AG10803 (cell line): ENCODE measurements around the gene ZFP64.

Source experiments
- DNase-seq: peaks from one replicate; pipeline ENCODE4 v3.0.0; 2010; ENCODE audit warnings: low read depth
- H3K4me3 ChIP-seq: 2 replicates; pipeline ENCODE4 v1.5.1; 2011; ENCODE audit warnings: mild to moderate bottlenecking, low read length, control low read depth
- TF ChIP-seq, protein P1 (sequence below): conservative IDR thresholded peaks from 2 replicates; pipeline ENCODE4 v1.5.1; 2011; ENCODE audit warnings: mild to moderate bottlenecking, low read length, control low read depth, inconsistent platforms

ZFP64 gene

DNA sequence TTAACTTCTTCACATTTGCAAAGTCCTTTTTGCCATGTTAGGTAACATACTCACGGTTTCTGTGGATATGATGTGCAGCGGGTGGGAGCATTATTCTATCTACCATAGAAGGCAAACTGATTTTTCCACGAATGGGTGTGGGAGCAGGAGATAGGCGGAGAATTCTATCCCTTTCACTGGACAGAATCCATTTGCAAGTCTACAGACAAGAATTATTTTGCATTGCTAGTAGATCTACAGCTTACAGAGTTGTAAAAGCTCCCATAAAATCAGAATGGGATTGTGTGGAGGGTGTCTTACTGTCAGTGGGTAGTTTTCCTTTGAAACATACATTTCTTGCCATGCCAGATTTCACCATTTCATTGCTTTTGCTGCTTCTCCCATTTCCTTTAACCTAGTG is 22.4 kb upstream of the ZFP64 start:
- DNase-seq = no peak

DNA sequence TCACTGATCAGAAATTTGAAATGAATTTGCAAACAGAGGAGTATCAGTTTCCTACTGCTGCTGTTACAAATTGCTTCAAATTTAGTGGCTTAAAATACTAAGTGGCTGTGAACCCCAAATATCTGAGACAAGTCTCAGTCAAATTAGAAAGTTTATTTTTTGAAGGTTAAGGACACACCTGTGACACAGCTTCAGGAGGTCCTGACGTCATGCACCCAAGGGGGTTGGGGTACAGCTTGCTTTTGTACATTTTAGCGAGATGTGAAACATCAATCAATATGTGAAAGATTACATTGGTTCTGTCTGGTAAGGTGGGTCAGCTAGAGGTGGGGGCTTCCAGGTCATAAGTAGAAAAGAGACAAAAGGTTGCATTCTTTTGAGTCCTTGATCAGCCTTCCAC is 21.4 kb upstream of the ZFP64 start:
- no peak overlapping the region for H3K4me3 ChIP-seq
- TF ChIP-seq, protein P1, sequence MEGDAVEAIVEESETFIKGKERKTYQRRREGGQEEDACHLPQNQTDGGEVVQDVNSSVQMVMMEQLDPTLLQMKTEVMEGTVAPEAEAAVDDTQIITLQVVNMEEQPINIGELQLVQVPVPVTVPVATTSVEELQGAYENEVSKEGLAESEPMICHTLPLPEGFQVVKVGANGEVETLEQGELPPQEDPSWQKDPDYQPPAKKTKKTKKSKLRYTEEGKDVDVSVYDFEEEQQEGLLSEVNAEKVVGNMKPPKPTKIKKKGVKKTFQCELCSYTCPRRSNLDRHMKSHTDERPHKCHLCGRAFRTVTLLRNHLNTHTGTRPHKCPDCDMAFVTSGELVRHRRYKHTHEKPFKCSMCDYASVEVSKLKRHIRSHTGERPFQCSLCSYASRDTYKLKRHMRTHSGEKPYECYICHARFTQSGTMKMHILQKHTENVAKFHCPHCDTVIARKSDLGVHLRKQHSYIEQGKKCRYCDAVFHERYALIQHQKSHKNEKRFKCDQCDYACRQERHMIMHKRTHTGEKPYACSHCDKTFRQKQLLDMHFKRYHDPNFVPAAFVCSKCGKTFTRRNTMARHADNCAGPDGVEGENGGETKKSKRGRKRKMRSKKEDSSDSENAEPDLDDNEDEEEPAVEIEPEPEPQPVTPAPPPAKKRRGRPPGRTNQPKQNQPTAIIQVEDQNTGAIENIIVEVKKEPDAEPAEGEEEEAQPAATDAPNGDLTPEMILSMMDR = no peak
- DNase-seq = no peak

More for the DNA sequence above, 22.4 kb upstream of the ZFP64 start:
- TF ChIP-seq, protein P1 = no peak
- no peak overlapping the region for H3K4me3 ChIP-seq

DNA sequence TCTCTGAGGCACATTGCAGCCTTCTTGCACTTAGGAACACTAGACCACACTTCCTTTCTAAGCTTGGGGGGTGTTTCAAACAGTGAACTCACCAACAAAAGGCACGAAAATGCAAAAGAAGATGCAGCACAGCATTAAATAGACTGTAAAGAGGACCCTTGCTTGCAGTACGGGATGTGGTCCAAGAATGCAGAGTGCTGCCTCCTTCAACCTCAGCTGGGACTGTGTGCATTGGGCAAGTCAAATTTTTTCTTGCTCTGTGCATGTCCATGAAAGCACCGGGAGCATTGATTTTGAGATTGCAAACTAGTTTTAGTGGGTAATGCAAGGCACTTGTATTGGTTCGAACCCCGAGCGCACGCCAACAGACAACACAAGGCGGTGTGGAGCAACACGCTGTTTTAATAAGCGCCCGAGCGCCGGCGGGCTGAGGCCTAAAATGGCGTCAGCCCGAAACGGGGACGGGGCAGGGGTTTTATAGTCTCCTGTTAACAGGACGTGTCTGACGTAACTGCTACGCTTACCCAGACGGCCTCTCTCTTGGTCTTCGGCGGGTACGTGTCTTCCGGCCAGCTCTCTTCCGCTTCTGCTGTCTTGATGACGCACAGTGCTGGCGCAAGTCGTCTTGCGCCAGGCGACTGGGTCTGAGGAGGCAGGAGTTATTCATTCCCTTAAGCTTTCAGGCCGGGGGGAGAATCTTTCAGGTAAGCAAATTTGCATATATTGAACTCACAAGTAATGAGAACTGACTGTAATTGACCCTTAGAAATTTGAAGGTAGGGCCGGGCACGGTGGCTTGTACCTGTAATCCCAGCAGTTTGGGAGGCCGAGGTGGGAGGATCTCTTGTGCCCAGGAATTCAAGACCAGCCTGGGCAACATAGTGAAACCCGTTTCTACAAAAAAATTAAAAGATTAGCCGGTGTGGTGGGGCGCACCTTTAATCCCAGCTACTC is 18.7 kb upstream of the ZFP64 start:
- TF ChIP-seq, protein P1 = no peak
- H3K4me3 ChIP-seq = no peak overlapping the region
- DNase-seq = no peak

DNA sequence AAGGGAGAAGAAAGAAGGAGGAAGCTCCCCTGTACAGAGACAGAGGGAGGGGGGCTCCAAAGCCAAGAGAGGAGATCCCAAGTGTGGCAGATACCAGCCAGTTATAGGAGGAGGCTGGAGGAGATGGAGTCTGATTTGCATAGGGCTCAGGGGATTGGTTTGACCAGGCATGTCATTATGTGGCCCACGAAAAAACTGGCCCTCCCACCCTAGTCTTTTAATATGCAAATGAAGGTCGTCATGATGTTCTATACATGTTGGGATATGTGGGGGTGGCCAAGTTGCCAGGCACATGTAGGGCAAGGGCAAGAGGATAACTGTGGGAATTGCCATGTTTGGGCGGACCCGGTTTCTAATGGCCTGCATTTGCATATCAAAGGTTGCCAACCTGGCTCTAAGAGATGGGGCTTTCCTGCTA is 17.6 kb upstream of the ZFP64 start:
- no peak overlapping the region for H3K4me3 ChIP-seq
- TF ChIP-seq, protein P1 = no peak
- DNase-seq = no peak

DNA sequence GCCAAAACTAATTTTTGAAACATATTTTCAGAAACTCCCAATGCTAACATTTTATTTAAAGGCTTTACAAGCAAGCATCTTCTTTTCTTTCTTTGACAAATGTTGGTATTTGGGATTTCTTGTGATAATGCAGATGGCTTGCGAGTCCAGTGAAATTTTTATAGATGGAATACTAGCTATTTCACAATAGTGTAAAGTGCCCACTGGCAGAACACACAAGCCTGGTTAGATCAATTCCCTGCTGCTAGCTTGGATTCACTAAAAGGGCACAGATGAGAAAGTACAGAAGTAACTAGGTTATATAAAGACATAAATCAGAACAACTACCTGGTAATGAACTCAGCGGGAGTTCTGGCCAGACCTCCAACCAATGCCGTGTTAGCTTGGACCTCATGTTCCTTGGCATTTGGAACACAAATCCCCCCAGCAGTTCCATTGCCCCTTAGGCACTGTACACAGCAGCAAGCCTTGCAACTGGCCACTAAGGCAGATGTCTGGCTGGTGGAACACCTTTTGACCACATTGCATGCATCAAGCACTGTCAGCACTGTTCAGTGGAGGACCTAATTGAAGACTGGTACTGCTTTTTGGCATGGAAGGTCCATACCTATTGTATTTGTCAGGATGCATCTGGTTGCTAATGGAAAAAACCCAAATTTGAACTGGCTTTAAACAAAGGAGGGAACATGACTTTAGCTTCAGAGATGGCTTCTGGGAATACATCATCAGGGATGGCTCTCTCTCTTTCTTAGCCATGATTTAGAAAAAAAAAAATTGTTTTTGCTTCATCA is 15.6 kb upstream of the ZFP64 start:
- TF ChIP-seq, protein P1 = no peak
- H3K4me3 ChIP-seq = no peak overlapping the region
- no peak for DNase-seq

DNA sequence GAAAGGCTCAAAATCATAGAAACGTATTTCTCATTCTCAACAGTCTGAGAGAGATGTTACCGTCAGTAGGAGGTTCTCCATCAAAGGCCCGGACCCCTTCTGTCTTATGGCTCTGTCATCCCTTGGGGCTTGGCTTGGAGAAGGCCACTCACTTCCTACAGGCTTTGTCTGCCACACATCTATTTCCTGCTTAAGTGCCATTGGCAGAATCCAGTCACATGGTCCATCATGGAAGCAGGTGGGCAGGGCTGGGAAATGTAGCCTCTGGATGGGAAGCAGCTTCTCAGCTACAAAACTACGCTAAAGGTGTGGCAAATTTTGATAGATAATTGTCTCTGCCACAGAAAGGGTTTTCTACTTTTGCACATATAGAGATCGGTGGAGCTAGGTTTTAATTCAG is 12.6 kb upstream of the ZFP64 start:
- DNase-seq = no peak
- TF ChIP-seq, protein P1 = no peak
- H3K4me3 ChIP-seq = no peak overlapping the region
